GM23248 (cell line): ENCODE data around the gene FAM25G. TPM values are rescaled to one million over a fixed set of nuclear protein-coding genes. Genes with fewer than 3 reads are reported as not detected.
"Not testable (repeated sequence)": the region's sequence is repeated elsewhere in the genome, so short reads cannot be mapped to it uniquely, and the experiment has no call there.

Experiments
- DNase-seq: peaks from one replicate; pipeline ENCODE4 v3.0.0-alpha.2; 2015
- H2AFZ ChIP-seq: fragments of 200-600 bp; sonication (generic); 2 replicates; pipeline ENCODE4 v1.6.1; 2016; ENCODE audit warnings: antibody characterized with exemption
- H3F3A ChIP-seq: fragments of 200-600 bp; sonication (generic); 2 replicates; pipeline ENCODE4 v1.6.1; 2016; ENCODE audit warnings: mild to moderate bottlenecking, antibody characterized with exemption, mixed run types; ENCODE audit not compliant: insufficient read depth
- H3K27ac ChIP-seq: fragments of 200-600 bp; sonication (generic); 2 replicates; pipeline ENCODE4 v1.5.1; 2016; ENCODE audit warnings: mild to moderate bottlenecking
- H3K27me3 ChIP-seq: fragments of 200-600 bp; sonication (generic); replicated peaks from 2 replicates; pipeline ENCODE4 v1.6.1; 2016; ENCODE audit warnings: mild to moderate bottlenecking; ENCODE audit not compliant: insufficient read depth
- H3K36me3 ChIP-seq: fragments of 200-600 bp; sonication (generic); 2 replicates; pipeline ENCODE4 v1.6.1; 2016; ENCODE audit warnings: low read depth, mild to moderate bottlenecking
- H3K4me1 ChIP-seq: fragments of 200-600 bp; sonication (generic); 2 replicates; pipeline ENCODE4 v1.6.1; 2016; ENCODE audit warnings: mild to moderate bottlenecking; ENCODE audit not compliant: insufficient read depth
- H3K4me2 ChIP-seq: fragments of 200-600 bp; sonication (generic); one replicate; pipeline ENCODE4 v1.6.1; 2016; ENCODE audit warnings: mild to moderate bottlenecking; ENCODE audit not compliant: unreplicated experiment
- H3K4me3 ChIP-seq: fragments of 200-600 bp; sonication (generic); 2 replicates; pipeline ENCODE4 v1.5.1; 2016; ENCODE audit warnings: mild to moderate bottlenecking
- H3K79me2 ChIP-seq: fragments of 200-600 bp; sonication (generic); 2 replicates; pipeline ENCODE4 v1.6.1; 2016; ENCODE audit warnings: mild to moderate bottlenecking; ENCODE audit not compliant: insufficient read depth
- H3K9ac ChIP-seq: fragments of 200-600 bp; sonication (generic); 2 replicates; pipeline ENCODE4 v1.6.1; 2016; ENCODE audit warnings: mild to moderate bottlenecking
- H3K9me2 ChIP-seq: fragments of 200-600 bp; sonication (generic); 2 replicates; pipeline ENCODE4 v1.6.1; 2016; ENCODE audit warnings: mixed run types, mild to moderate bottlenecking, moderate library complexity; ENCODE audit not compliant: insufficient read depth
- H3K9me3 ChIP-seq: fragments of 200-600 bp; sonication (generic); one replicate; pipeline ENCODE4 v1.6.1; 2017; ENCODE audit warnings: low read depth
- H4K20me1 ChIP-seq: fragments of 200-600 bp; sonication (generic); 2 replicates; pipeline ENCODE4 v1.6.0; 2016; ENCODE audit not compliant: insufficient read depth
- EZH2 ChIP-seq: fragments of 200-600 bp; sonication (generic); IDR thresholded peaks from 2 replicates; pipeline ENCODE4 v1.6.1; 2018; ENCODE audit warnings: antibody characterized with exemption, mild to moderate bottlenecking; ENCODE audit not compliant: insufficient read depth, poor library complexity, severe bottlenecking
- EZH2phosphoT487 ChIP-seq: fragments of 200-600 bp; sonication (generic); IDR thresholded peaks from 2 replicates; pipeline ENCODE4 v1.6.1; 2018; ENCODE audit warnings: antibody characterized with exemption, moderate library complexity, mild to moderate bottlenecking, low read depth; ENCODE audit not compliant: insufficient read depth
- WGBS, 2 experiments: methylation state at CpG; one replicate each; pipeline ENCODE4 v1.1.6; 2015 to 2017; ENCODE audit warnings: low lambda C conversion rate in 2 of 2, low coverage in 1 of 2; ENCODE audit errors: missing lambda C conversion rate in 2 of 2; 5-methylcytosine and 5-hydroxymethylcytosine counted together
- in situ Hi-C: fragments of 300-500 bp; cut with MboI; formaldehyde crosslinking; loops from 2 replicates; pipeline ENCODE4 v1.15.0; 2020
- polyA plus RNA-seq: library from polyadenylated mRNA; unstranded; fragments of >200 nt; fragmentation: Nextera tagmentation; extraction: Ambion mirVana; gene quantifications from 2 replicates; pipeline ENCODE4 v1.2.1, GENCODE V29; 2016
- total RNA-seq: library from RNA; depleted of rRNA; stranded (reverse); fragments of >200 nt; shearing (Covaris generic); gene quantifications from 2 replicates; pipeline ENCODE4 v1.2.3, GENCODE V29; 2014

The FAM25G gene
- total and polyA plus RNA-seq, 2 experiments from 2014 or later: 1.1 TPM; not detected in 1

- Histone ChIP-seq H3K9me3 (no peaks in the 10 kb centered on the region), H3K27me3 (no peaks in the 10 kb centered on the region), H3K36me3 (no peaks in the 10 kb centered on the region), H3K79me2 (no peaks in the 10 kb centered on the region), H3K9me2 (no peaks in the 10 kb centered on the region), H3K4me2 (no peak overlapping the region), H4K20me1 (no peaks in the 10 kb centered on the region), H3K9ac (no peak overlapping the region), H3F3A (no peaks in the 10 kb centered on the region), H3K4me1 (peaks cover 21% of the 10 kb centered on the region), H3K27ac (no peak overlapping the region), H2AFZ (no peak overlapping the region), H3K4me3 (no peak overlapping the region)
- TF ChIP-seq EZH2phosphoT487 (no peak), EZH2 (no peak)
- WGBS, 2 experiments: 38 to 54% methylated on average over 1 of the region's 1 CpG
- no peak for DNase-seq
- in situ Hi-C loops: no loop called here
Observed at GRCh38 chr10:47457528-47457820, 34.0 kb downstream of the FAM25G start.

DNA sequence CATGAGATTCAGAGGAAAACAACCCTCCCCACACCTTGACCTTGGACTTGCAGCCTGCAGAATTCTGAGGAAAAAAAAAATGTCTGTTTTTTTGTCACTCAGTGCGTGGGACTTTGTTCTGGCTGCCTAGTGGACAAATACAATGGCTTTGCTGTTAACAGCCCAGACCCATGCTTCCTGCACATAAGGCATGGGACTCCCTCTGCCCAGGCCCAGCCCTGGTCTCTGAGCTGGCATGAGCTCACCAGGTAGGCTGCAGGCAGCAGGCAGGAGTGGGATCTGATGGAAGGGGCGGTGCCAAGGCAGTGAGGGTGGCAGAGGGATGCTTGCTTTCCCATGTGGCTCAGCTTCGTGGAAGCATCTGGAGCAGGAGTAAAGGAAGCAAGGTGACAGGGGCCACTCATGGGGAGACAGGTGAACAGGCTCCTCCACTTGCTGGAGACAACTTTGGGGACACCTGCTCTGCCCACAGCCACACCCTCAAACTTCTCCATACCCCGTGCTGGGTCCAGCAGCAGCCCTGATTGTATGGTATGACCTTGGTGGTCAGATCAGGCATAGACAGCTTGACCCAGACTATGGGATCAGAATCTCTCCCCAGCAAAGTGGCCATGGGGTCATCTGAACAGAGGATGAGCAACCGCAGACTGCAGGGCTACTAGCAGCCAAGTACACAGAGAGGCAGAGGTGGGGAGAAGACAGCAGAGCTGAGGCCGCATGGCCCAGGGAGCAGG lies 34.5 kb downstream of the FAM25G start:
- 87 to 89% methylated on average over 6 of the region's 6 CpGs for WGBS, 2 experiments
- in situ Hi-C loops: no loop called here
- H3K9me3 ChIP-seq: no peaks in the 10 kb centered on the region
- TF ChIP-seq EZH2: no peak
- no peak for TF ChIP-seq EZH2phosphoT487
- no peaks in the 10 kb centered on the region for H4K20me1 ChIP-seq
- H3K36me3 ChIP-seq: no peaks in the 10 kb centered on the region
- peaks cover 18% of the 10 kb centered on the region for H3K4me1 ChIP-seq
- no peaks in the 10 kb centered on the region for H3K79me2 ChIP-seq
- H3K4me2 ChIP-seq: no peak overlapping the region
- H3F3A ChIP-seq: no peaks in the 10 kb centered on the region
- no peak overlapping the region for H2AFZ ChIP-seq
- DNase-seq: no peak
- H3K9me2 ChIP-seq: no peaks in the 10 kb centered on the region
- H3K27ac ChIP-seq: no peak overlapping the region
- no peak overlapping the region for H3K9ac ChIP-seq
- H3K4me3 ChIP-seq: no peak overlapping the region
- H3K27me3 ChIP-seq: no peaks in the 10 kb centered on the region

DNA sequence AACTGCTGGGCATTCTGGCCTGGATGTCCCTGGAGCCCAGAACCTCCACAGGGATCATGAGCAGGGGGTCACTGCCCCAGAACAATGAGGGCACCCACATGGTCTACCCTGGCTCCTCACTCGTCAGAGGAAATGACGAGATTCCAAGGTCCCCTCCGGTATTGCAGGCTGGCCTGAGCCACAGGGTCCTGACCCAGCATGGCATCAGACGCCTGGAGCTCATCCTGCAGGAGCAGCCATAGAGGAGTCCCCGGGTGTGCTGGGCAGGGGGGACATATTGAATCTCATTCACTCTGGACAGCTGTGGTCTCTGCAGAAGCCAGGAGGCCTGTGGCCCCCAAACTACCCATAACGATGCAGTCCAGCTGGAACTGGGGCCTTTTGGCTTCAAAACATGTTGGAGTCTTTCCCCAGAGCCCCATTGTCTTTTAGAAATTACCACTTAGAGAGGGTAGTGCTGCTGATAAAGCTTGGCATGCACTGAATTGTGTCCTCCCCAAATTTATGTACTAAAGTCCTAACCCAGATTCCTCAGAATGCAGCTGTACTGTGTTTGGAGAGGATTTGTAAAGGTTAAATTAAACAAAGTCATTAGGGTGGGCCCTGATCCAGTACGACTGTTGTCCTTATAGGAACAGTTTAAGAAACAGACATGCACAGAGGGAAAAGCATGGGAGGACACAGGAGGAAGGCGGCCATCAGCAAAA lies 35.3 kb downstream of the FAM25G start:
- H3K9me2 ChIP-seq: no peaks in the 10 kb centered on the region
- no peak for DNase-seq
- H3K9me3 ChIP-seq: no peaks in the 10 kb centered on the region
- H2AFZ ChIP-seq: no peak overlapping the region
- H3K9ac ChIP-seq: no peak overlapping the region
- in situ Hi-C loops: no loop called here
- H3K27ac ChIP-seq: no peak overlapping the region
- no peak for TF ChIP-seq EZH2phosphoT487
- no peak for TF ChIP-seq EZH2
- no peaks in the 10 kb centered on the region for H4K20me1 ChIP-seq
- no peaks in the 10 kb centered on the region for H3F3A ChIP-seq
- H3K4me3 ChIP-seq: no peak overlapping the region
- H3K27me3 ChIP-seq: no peaks in the 10 kb centered on the region
- no peak overlapping the region for H3K4me2 ChIP-seq
- no peaks in the 10 kb centered on the region for H3K79me2 ChIP-seq
- peaks cover 18% of the 10 kb centered on the region for H3K4me1 ChIP-seq
- H3K36me3 ChIP-seq: no peaks in the 10 kb centered on the region
- WGBS, 2 experiments: 73 to 80% methylated on average over 8 of the region's 8 CpGs

GRCh38 chr10:47455350-47456078 lies 36.0 kb downstream of the FAM25G start:
- H3K9ac ChIP-seq, H3F3A ChIP-seq, H3K27me3 ChIP-seq, in situ Hi-C loops, H4K20me1 ChIP-seq, H3K36me3 ChIP-seq, H3K4me3 ChIP-seq, H3K9me3 ChIP-seq, H3K9me2 ChIP-seq, H3K27ac ChIP-seq, DNase-seq, H3K4me2 ChIP-seq, H3K79me2 ChIP-seq, H2AFZ ChIP-seq: not testable (repeated sequence)
- peaks cover 12% of the 10 kb centered on the region for H3K4me1 ChIP-seq
- WGBS, 2 experiments: 61 to 69% methylated on average over 9 of the region's 9 CpGs
